Neural cell (in vitro differentiated cells): ENCODE results near the gene IL3RA. TPM values are rescaled to one million over a fixed set of nuclear protein-coding genes. Genes with fewer than 3 reads are reported as not detected.

ENCODE experiments used
- H2AFZ ChIP-seq: fragments of 200-600, 300-800 bp; sonication (generic), shearing (Covaris generic); 2 replicates; pipeline ENCODE4 v1.6.0; 2014; ENCODE audit warnings: low read depth, mild to moderate bottlenecking, antibody characterized with exemption, low read length, moderate library complexity
- H3F3A ChIP-seq: fragments of 200-600 bp; shearing (Covaris generic); 2 replicates; pipeline ENCODE4 v1.6.1; 2016; ENCODE audit warnings: mild to moderate bottlenecking, moderate library complexity, mixed read lengths, antibody characterized with exemption, low read length; ENCODE audit not compliant: insufficient read depth, poor library complexity, severe bottlenecking
- H3K27ac ChIP-seq: fragments of 200-600, 300-800 bp; sonication (generic), shearing (Covaris generic); 2 replicates; pipeline ENCODE4 v1.5.1; 2014; ENCODE audit warnings: mild to moderate bottlenecking, low read length, moderate library complexity
- H3K27me3 ChIP-seq: fragments of 300-800, 200-600 bp; sonication (generic), shearing (Covaris generic); 2 replicates; pipeline ENCODE4 v1.6.0; 2014; ENCODE audit warnings: mild to moderate bottlenecking, low read depth, low read length, moderate library complexity; ENCODE audit not compliant: insufficient read depth
- H3K36me3 ChIP-seq: fragments of 300-800, 200-600 bp; sonication (generic), shearing (Covaris generic); 2 replicates; pipeline ENCODE4 v1.5.1; 2014; ENCODE audit warnings: mild to moderate bottlenecking, antibody characterized with exemption, low read length, moderate library complexity; ENCODE audit not compliant: insufficient read depth
- H3K4me2 ChIP-seq: fragments of 300-800, 200-600 bp; sonication (generic), shearing (Covaris generic); 2 replicates; pipeline ENCODE4 v1.6.0; 2014; ENCODE audit warnings: mild to moderate bottlenecking, low read length
- H3K4me3 ChIP-seq: fragments of 300-800, 200-600 bp; sonication (generic), shearing (Covaris generic); 2 replicates; pipeline ENCODE4 v1.5.1; 2014; ENCODE audit warnings: mild to moderate bottlenecking, low read length, moderate library complexity
- H3K79me2 ChIP-seq: fragments of 200-600 bp; shearing (Covaris generic); replicated peaks from 2 replicates; pipeline ENCODE4 v1.6.0; 2014; ENCODE audit warnings: mild to moderate bottlenecking, low read length, moderate library complexity; ENCODE audit not compliant: insufficient read depth
- H3K9ac ChIP-seq: fragments of 300-800, 200-600 bp; sonication (generic), shearing (Covaris generic); 2 replicates; pipeline ENCODE4 v1.6.1; 2016; ENCODE audit warnings: mild to moderate bottlenecking, low read length, mixed read lengths
- H3K9me2 ChIP-seq: fragments of 200-600 bp; shearing (Covaris generic); 2 replicates; pipeline ENCODE4 v1.6.1; 2016; ENCODE audit warnings: mild to moderate bottlenecking, low read length, mixed read lengths; ENCODE audit not compliant: insufficient read depth
- H3K9me3 ChIP-seq: fragments of 200-600, 300-800 bp; sonication (generic), shearing (Covaris generic); 2 replicates; pipeline ENCODE4 v1.6.1; 2016; ENCODE audit warnings: mild to moderate bottlenecking, mixed run types, low read length, moderate library complexity, mixed read lengths
- H4K20me1 ChIP-seq: fragments of 200-600 bp; shearing (Covaris generic); 2 replicates; pipeline ENCODE4 v1.6.1; 2016; ENCODE audit warnings: mild to moderate bottlenecking, mixed run types; ENCODE audit not compliant: insufficient read depth
- EP300 ChIP-seq: fragments of 450-650 bp; conservative IDR thresholded peaks from 2 replicates; pipeline ENCODE4 v1.6.1; 2014; ENCODE audit warnings: antibody characterized with exemption, mild to moderate bottlenecking, moderate library complexity; ENCODE audit not compliant: poor library complexity, severe bottlenecking
- EZH2 ChIP-seq: fragments of 200-600, 300-800 bp; shearing (Covaris generic), sonication (generic); IDR thresholded peaks from 2 replicates; pipeline ENCODE4 v1.6.1; 2014; ENCODE audit warnings: antibody characterized with exemption, low read length, borderline replicate concordance, mild to moderate bottlenecking; ENCODE audit not compliant: insufficient read depth, poor library complexity, severe bottlenecking
- MXI1 ChIP-seq: fragments of 450-650 bp; conservative IDR thresholded peaks from 2 replicates; pipeline ENCODE4 v1.6.1; 2014; ENCODE audit warnings: antibody characterized with exemption, mild to moderate bottlenecking; ENCODE audit not compliant: poor library complexity, severe bottlenecking
- POLR2AphosphoS5 ChIP-seq: IDR thresholded peaks from 2 replicates; pipeline ENCODE4 v1.6.1; 2012
- RAD21 ChIP-seq: fragments of 450-650 bp; conservative IDR thresholded peaks from 2 replicates; pipeline ENCODE4 v1.6.1; 2014; ENCODE audit warnings: antibody characterized with exemption, mild to moderate bottlenecking, moderate library complexity
- SMC3 ChIP-seq: fragments of 450-650 bp; conservative IDR thresholded peaks from 2 replicates; pipeline ENCODE4 v1.6.1; 2014; ENCODE audit warnings: antibody characterized with exemption, mild to moderate bottlenecking, moderate library complexity; ENCODE audit not compliant: poor library complexity
- TAF1 ChIP-seq: IDR thresholded peaks from 2 replicates; pipeline ENCODE4 v1.6.1; 2012; ENCODE audit warnings: low read depth
- polyA plus RNA-seq: library from polyadenylated mRNA; depleted of rRNA; stranded (reverse); fragments of >200 nt; gene quantifications from 2 replicates; pipeline ENCODE4 v1.2.3, GENCODE V29; 2014
- TF ChIP-seq, protein P1 (sequence below): fragments of 450-650 bp; IDR thresholded peaks from 2 replicates; pipeline ENCODE4 v1.5.1; 2014; ENCODE audit warnings: antibody characterized with exemption, mild to moderate bottlenecking, moderate library complexity; ENCODE audit not compliant: poor library complexity, severe bottlenecking
- TF ChIP-seq, protein P2 (sequence below): IDR thresholded peaks from 2 replicates; pipeline ENCODE4 v1.6.1; 2012; ENCODE audit warnings: borderline replicate concordance

Gene IL3RA
- polyA plus RNA-seq, 1 donor from 2014 or later, result not detected

DNA sequence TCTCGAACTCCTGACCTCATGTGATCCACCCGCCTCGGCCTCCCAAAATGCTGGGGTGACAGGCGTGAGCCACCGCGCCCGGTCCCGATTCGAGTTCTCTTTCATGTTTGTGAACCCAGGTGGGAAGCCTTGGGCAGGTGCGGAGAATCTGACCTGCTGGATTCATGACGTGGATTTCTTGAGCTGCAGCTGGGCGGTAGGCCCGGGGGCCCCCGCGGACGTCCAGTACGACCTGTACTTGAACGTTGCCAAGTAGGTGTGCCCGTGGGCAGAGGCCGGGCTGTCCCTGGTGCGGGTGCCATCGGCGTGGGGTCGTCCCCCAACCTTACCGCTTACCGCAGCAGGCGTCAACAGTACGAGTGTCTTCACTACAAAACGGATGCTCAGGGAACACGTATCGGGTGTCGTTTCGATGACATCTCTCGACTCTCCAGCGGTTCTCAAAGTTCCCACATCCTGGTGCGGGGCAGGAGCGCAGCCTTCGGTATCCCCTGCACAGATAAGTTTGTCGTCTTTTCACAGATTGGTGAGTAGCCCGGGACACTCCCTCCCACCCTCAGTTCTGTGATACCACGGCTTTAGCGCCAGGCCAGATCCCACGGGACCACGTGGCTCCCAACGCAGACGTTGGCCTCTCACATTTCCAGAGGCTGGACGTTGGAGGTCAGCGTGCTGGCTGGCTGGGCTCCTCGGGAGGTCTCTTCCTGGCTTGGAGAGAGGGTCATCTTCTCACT is 15.6 kb downstream of the IL3RA start:
- no peaks in the 10 kb centered on the region for H3K27me3 ChIP-seq
- H2AFZ ChIP-seq, result no peak overlapping the region
- H3K36me3 ChIP-seq, result no peaks in the 10 kb centered on the region
- no peak overlapping the region for H3K4me3 ChIP-seq
- no peak overlapping the region for H3K9ac ChIP-seq
- no peaks in the 10 kb centered on the region for H4K20me1 ChIP-seq
- H3K27ac ChIP-seq, result no peak overlapping the region
- no peaks in the 10 kb centered on the region for H3K9me3 ChIP-seq
- H3K9me2 ChIP-seq, result no peaks in the 10 kb centered on the region
- H3K79me2 ChIP-seq, result no peaks in the 10 kb centered on the region
- no peaks in the 10 kb centered on the region for H3F3A ChIP-seq
- no peak overlapping the region for H3K4me2 ChIP-seq
- no peak for TF ChIP-seq TAF1
- TF ChIP-seq SMC3, result no peak
- TF ChIP-seq MXI1, result no peak
- TF ChIP-seq, protein P1, sequence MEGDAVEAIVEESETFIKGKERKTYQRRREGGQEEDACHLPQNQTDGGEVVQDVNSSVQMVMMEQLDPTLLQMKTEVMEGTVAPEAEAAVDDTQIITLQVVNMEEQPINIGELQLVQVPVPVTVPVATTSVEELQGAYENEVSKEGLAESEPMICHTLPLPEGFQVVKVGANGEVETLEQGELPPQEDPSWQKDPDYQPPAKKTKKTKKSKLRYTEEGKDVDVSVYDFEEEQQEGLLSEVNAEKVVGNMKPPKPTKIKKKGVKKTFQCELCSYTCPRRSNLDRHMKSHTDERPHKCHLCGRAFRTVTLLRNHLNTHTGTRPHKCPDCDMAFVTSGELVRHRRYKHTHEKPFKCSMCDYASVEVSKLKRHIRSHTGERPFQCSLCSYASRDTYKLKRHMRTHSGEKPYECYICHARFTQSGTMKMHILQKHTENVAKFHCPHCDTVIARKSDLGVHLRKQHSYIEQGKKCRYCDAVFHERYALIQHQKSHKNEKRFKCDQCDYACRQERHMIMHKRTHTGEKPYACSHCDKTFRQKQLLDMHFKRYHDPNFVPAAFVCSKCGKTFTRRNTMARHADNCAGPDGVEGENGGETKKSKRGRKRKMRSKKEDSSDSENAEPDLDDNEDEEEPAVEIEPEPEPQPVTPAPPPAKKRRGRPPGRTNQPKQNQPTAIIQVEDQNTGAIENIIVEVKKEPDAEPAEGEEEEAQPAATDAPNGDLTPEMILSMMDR, result no peak
- TF ChIP-seq EP300, result no peak
- TF ChIP-seq, protein P2, sequence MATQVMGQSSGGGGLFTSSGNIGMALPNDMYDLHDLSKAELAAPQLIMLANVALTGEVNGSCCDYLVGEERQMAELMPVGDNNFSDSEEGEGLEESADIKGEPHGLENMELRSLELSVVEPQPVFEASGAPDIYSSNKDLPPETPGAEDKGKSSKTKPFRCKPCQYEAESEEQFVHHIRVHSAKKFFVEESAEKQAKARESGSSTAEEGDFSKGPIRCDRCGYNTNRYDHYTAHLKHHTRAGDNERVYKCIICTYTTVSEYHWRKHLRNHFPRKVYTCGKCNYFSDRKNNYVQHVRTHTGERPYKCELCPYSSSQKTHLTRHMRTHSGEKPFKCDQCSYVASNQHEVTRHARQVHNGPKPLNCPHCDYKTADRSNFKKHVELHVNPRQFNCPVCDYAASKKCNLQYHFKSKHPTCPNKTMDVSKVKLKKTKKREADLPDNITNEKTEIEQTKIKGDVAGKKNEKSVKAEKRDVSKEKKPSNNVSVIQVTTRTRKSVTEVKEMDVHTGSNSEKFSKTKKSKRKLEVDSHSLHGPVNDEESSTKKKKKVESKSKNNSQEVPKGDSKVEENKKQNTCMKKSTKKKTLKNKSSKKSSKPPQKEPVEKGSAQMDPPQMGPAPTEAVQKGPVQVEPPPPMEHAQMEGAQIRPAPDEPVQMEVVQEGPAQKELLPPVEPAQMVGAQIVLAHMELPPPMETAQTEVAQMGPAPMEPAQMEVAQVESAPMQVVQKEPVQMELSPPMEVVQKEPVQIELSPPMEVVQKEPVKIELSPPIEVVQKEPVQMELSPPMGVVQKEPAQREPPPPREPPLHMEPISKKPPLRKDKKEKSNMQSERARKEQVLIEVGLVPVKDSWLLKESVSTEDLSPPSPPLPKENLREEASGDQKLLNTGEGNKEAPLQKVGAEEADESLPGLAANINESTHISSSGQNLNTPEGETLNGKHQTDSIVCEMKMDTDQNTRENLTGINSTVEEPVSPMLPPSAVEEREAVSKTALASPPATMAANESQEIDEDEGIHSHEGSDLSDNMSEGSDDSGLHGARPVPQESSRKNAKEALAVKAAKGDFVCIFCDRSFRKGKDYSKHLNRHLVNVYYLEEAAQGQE, result no peak
- TF ChIP-seq EZH2, result no peak
- no peak for TF ChIP-seq RAD21
- TF ChIP-seq POLR2AphosphoS5, result no peak

DNA sequence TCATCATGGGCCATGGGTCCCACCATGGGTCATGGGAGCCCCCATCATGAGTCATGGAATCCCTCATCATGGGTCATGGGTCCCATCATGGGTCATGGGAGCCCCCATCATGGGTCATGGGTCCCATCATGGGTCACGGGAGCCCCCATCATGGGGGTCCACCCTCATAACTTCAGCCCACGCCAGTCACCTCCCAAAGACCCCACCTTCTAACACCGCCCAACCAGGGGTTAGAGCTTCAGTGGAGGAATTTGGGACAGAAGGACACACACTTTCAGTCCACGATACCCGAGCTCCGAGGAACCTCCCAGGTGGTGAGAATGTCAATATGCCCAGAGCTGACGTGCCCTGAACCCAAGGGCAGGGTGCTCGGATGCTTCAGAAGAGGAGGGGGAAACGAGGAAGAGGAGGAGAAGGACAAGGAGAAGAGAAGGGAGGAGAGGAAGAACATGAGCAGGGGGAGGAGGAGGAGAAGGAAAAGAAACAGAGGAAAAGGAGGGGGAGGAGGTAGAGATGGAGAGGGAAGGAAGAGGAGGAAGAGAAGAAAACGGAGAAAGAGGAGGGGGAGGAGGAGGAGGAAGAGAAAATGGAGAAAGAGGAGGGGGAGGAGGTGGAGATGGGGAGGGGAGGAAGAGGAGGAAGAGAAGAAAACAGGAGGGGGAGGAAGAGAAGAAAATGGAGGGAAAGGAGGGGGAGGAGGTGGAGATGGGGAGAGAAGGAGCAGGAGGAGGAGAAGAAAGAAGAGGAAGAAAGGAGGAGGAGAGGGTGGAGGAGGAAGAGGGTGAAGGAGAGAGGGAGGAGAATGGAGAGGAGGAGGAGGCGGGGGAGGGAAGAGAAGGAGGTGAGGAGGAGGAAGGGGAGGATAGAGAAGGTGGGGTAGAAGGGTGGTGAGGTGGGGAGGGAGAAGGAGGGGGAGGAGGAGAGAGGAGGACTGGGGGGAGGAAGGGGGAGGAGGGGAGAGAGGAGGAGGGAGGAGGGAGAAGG is 17.7 kb downstream of the IL3RA start:
- Histone ChIP-seq H3K27ac (no peak overlapping the region), H2AFZ (no peak overlapping the region), H3K27me3 (no peaks in the 10 kb centered on the region), H3K9me2 (no peaks in the 10 kb centered on the region), H3K4me3 (no peak overlapping the region), H3K9me3 (no peaks in the 10 kb centered on the region), H3F3A (no peaks in the 10 kb centered on the region), H3K79me2 (no peaks in the 10 kb centered on the region), H3K36me3 (no peaks in the 10 kb centered on the region), H3K4me2 (no peak overlapping the region), H4K20me1 (no peaks in the 10 kb centered on the region), H3K9ac (no peak overlapping the region)
- no peak for TF ChIP-seq RAD21
- no peak for TF ChIP-seq EP300
